ENCODE measurements around the gene DNASE2B.

Gene DNASE2B

GRCh38 chr1:84410328-84411095 lies 12.2 kb downstream of the DNASE2B start:
- Histone ChIP-seq H2AFZ (ENCODE audit: low read length) (no peak overlapping the region), H3K36me3 (ENCODE audit: insufficient read depth, low read length) (no peaks in the 10 kb centered on the region)

GRCh38 chr1:84412316-84412942 lies 14.1 kb downstream of the DNASE2B start:
- Histone ChIP-seq H4K20me1 (ENCODE audit: insufficient read depth, low read length) (no peaks in the 10 kb centered on the region), H3K9ac (ENCODE audit: low read length) (no peak overlapping the region), H3K4me3 (ENCODE audit: low read depth, low read length, poor library complexity, severe bottlenecking) (no peak overlapping the region), H3K27me3 (ENCODE audit: insufficient read depth, low read length) (no peaks in the 10 kb centered on the region), H3K27ac (ENCODE audit: low read depth, low read length, poor library complexity, severe bottlenecking) (no peak overlapping the region), H3K79me2 (ENCODE audit: insufficient read depth, low read length) (no peaks in the 10 kb centered on the region), H3K9me3 (ENCODE audit: low read length) (no peaks in the 10 kb centered on the region), H3K4me1 (ENCODE audit: insufficient read depth, low read length, severe bottlenecking) (no peaks in the 10 kb centered on the region), H2AFZ (ENCODE audit: low read length) (no peak overlapping the region), H3F3A (ENCODE audit: insufficient read depth, low read length) (no peaks in the 10 kb centered on the region), H3K9me2 (ENCODE audit: low read depth, low read length) (no peaks in the 10 kb centered on the region), H3K4me2 (ENCODE audit: low read length) (no peak overlapping the region), H3K36me3 (ENCODE audit: insufficient read depth, low read length) (no peaks in the 10 kb centered on the region)
- TF ChIP-seq EZH2 (IDR thresholded peaks at IDR 0.05; ENCODE audit: borderline replicate concordance, low read length) = no peak
- no peak for TF ChIP-seq CTCF (IDR thresholded peaks at IDR 0.05; ENCODE audit: low read length)

More at GRCh38 chr1:84410328-84411095, 12.2 kb downstream of the DNASE2B start:
- no peaks in the 10 kb centered on the region for H3K9me2 ChIP-seq (ENCODE audit: low read depth, low read length)
- no peak overlapping the region for H3K9ac ChIP-seq (ENCODE audit: low read length)
- H4K20me1 ChIP-seq (ENCODE audit: insufficient read depth, low read length) = no peaks in the 10 kb centered on the region
- no peaks in the 10 kb centered on the region for H3K27me3 ChIP-seq (ENCODE audit: insufficient read depth, low read length)
- no peaks in the 10 kb centered on the region for H3K79me2 ChIP-seq (ENCODE audit: insufficient read depth, low read length)
- no peak overlapping the region for H3K27ac ChIP-seq (ENCODE audit: low read depth, low read length, poor library complexity, severe bottlenecking)
- H3F3A ChIP-seq (ENCODE audit: insufficient read depth, low read length) = no peaks in the 10 kb centered on the region
- no peak for TF ChIP-seq EZH2 (IDR thresholded peaks at IDR 0.05; ENCODE audit: borderline replicate concordance, low read length)
- no peak for TF ChIP-seq CTCF (IDR thresholded peaks at IDR 0.05; ENCODE audit: low read length)
- H3K4me2 ChIP-seq (ENCODE audit: low read length) = no peak overlapping the region
- no peaks in the 10 kb centered on the region for H3K4me1 ChIP-seq (ENCODE audit: insufficient read depth, low read length, severe bottlenecking)
- H3K4me3 ChIP-seq (ENCODE audit: low read depth, low read length, poor library complexity, severe bottlenecking) = no peak overlapping the region
- no peaks in the 10 kb centered on the region for H3K9me3 ChIP-seq (ENCODE audit: low read length)

- H3K27me3 ChIP-seq (ENCODE audit: insufficient read depth, low read length) = no peaks in the 10 kb centered on the region
- TF ChIP-seq EZH2 (IDR thresholded peaks at IDR 0.05; ENCODE audit: borderline replicate concordance, low read length) = no peak
- TF ChIP-seq CTCF (IDR thresholded peaks at IDR 0.05; ENCODE audit: low read length) = no peak
- no peaks in the 10 kb centered on the region for H3K79me2 ChIP-seq (ENCODE audit: insufficient read depth, low read length)
- no peaks in the 10 kb centered on the region for H3K9me2 ChIP-seq (ENCODE audit: low read depth, low read length)
- H2AFZ ChIP-seq (ENCODE audit: low read length) = no peak overlapping the region
- no peaks in the 10 kb centered on the region for H3F3A ChIP-seq (ENCODE audit: insufficient read depth, low read length)
- no peaks in the 10 kb centered on the region for H3K4me1 ChIP-seq (ENCODE audit: insufficient read depth, low read length, severe bottlenecking)
- no peak overlapping the region for H3K27ac ChIP-seq (ENCODE audit: low read depth, low read length, poor library complexity, severe bottlenecking)
- H4K20me1 ChIP-seq (ENCODE audit: insufficient read depth, low read length) = no peaks in the 10 kb centered on the region
- H3K9me3 ChIP-seq (ENCODE audit: low read length) = no peaks in the 10 kb centered on the region
- no peak overlapping the region for H3K9ac ChIP-seq (ENCODE audit: low read length)
- no peaks in the 10 kb centered on the region for H3K36me3 ChIP-seq (ENCODE audit: insufficient read depth, low read length)
- H3K4me2 ChIP-seq (ENCODE audit: low read length) = no peak overlapping the region
- no peak overlapping the region for H3K4me3 ChIP-seq (ENCODE audit: low read depth, low read length, poor library complexity, severe bottlenecking)
Observed at GRCh38 chr1:84415396-84415795, 17.1 kb downstream of the DNASE2B start.

Data from OCI-LY1 (cell line).